DMS153 treated with DMSO at 0.1 percent for 48 hours (cell line): Measurements from ENCODE around the gene NLRP8.
"Not testable (repeated sequence)": the region's sequence is repeated elsewhere in the genome, so short reads cannot be mapped to it uniquely, and the experiment has no call there.

Source experiments
- DNase-seq: peaks from one replicate; lab custom pipeline; 2025; ENCODE audit not compliant: unreplicated experiment; lab: John Stamatoyannopoulos, UW

The NLRP8 gene

GRCh38 chr19:55947532-55947931 lies at the start of gene NLRP8:
TSS of gene NLRP8 (plus strand) at chr19:55947832.
- DNase-seq: no peak

GRCh38 chr19:55898911-55899310 lies 48.7 kb upstream of the NLRP8 start:
- no peak for DNase-seq

GRCh38 chr19:55901369-55902079 lies 46.1 kb upstream of the NLRP8 start:
- no peak for DNase-seq

- no peak for DNase-seq
These were observed 45.4 kb upstream of the NLRP8 start for GRCh38 chr19:55902080-55902751.

GRCh38 chr19:55907286-55907685 lies 40.3 kb upstream of the NLRP8 start:
- DNase-seq: no peak

GRCh38 chr19:55907746-55908145 lies 39.9 kb upstream of the NLRP8 start:
- DNase-seq: no peak

- no peak for DNase-seq
These were observed 37.8 kb upstream of the NLRP8 start for GRCh38 chr19:55909801-55910200.

- no peak for DNase-seq
These were observed 34.7 kb upstream of the NLRP8 start for GRCh38 chr19:55912916-55913315.

GRCh38 chr19:55913643-55914268 lies 33.9 kb upstream of the NLRP8 start:
- DNase-seq: no peak

GRCh38 chr19:55923556-55923955 lies 24.1 kb upstream of the NLRP8 start:
- no peak for DNase-seq

GRCh38 chr19:55927991-55928390 lies 19.6 kb upstream of the NLRP8 start:
- no peak for DNase-seq

GRCh38 chr19:55929258-55929657 lies 18.4 kb upstream of the NLRP8 start:
- not testable (repeated sequence) for DNase-seq

GRCh38 chr19:55930996-55931515 lies 16.6 kb upstream of the NLRP8 start:
- DNase-seq: no peak

GRCh38 chr19:55931936-55932386 lies 15.7 kb upstream of the NLRP8 start, which contains the start of gene NLRP13:
TSS of gene NLRP13 (minus strand) at chr19:55932336. CDS start at chr19:55932311, 25 bp downstream.
- DNase-seq: no peak

GRCh38 chr19:55935206-55935605 lies 12.4 kb upstream of the NLRP8 start:
- no peak for DNase-seq

- no peak for DNase-seq
These were observed 8.4 kb upstream of the NLRP8 start for GRCh38 chr19:55939206-55939605.

- no peak for DNase-seq
These were observed 7.3 kb upstream of the NLRP8 start for GRCh38 chr19:55940306-55940705.

- not testable (repeated sequence) for DNase-seq
These were observed 2.9 kb downstream of the NLRP8 start for GRCh38 chr19:55950566-55950965.

GRCh38 chr19:55956431-55956830 lies 8.8 kb downstream of the NLRP8 start:
- DNase-seq: no peak

- DNase-seq: no peak
These were observed 10.7 kb downstream of the NLRP8 start for GRCh38 chr19:55958356-55958755.

GRCh38 chr19:55959996-55960675 lies 12.5 kb downstream of the NLRP8 start:
- DNase-seq: no peak
